NCI-H2227 (cell line): Measurements from ENCODE around the gene THAP7.
A peak's percentile ranks its signal among the peaks of the same experiment; 100 is the strongest.

ENCODE experiments used
- DNase-seq: peaks from one replicate; lab custom pipeline; 2025; ENCODE audit not compliant: unreplicated experiment; lab: John Stamatoyannopoulos, UW

Gene THAP7

DNA sequence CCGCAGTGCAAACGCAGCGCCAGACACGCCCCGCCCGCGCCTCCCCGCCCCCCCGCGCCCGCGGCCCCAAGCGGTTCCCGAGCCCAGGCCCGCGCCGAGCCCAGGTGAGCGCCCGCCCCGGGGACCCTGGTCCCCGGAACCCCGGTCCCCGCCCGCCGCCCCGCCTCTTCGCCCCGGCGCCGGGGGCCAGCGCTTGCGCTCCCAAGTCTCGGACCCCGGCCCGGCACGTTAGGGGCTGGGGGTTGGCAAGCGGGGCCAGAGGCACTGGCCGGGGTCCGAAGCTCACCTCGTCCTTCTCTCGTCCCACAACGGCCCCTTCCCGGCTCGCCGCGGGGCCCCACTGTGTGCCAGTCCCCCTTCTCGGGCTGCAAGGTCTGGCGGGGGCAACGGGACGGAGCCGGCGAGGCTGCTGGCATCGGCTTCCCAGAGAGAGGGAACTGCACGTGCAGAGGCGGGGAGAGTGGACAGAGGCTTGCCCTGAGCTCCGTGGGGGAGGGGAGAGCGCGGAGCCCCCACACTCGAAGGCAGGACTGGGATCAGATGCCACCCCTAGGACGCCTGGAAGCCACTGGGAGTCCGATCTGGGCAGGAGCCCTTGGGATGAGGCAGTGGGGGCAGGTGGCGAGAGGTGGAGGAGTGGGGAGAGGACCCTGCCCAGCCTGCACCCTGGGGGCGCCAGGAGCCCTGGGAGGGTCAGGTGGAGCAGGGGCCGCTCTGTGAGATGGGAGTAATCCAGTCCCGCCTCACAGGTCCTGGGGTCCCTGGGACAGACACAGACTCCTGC, 36.6 kb downstream of the THAP7 start:
- DNase-seq, result peak; percentile 26

DNA sequence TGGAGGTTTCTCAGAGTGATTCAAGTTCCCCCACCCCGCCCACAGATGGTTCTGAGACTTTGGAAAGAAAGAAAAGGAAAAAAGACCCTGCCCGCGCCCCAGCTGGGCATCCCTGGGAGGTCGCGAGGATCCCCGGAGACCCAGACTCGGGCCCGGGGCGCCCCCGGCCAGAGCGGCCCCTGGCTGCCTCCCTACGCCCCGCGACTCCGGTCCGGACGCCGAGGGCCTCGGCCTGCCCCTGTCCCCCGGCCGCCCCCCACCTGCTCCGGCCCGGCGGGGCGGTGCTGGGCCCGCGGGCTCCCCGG, 37.2 kb downstream of the THAP7 start:
- no peak for DNase-seq

DNA sequence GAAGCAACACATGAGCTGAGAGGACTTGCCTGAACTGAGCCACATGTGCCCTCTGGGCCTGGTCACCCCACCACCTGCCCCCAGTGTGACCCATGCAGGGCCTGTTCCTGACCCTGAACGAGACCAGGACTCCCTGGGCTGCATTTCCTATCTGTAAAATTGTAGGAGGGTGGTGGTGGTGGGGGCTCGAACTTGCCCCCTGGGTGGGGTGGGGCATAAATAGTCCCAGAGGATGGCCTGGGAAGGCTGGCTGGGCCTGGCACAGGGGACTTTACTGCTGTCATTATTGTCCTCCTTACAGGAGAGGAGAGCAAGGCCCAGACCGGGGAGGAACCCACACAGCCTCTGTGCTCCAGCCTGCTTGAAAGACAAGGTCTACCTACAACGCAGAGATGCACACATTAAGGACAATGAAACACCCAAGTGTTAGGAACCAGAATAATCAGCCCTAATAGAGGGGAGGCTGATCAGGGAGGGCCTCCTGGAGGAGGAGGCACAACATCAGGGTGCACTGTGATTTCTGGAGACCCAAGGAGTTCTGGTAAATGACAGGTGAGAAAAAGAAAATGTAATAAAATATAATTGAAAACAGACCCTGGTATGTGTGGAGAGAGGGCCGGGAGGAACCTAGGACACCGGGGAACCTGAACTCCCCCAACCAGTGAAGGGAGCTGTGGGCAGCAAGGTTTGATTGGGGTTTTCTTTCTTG, 37.7 kb downstream of the THAP7 start:
- no peak for DNase-seq

- no peak for DNase-seq
These were observed 38.5 kb downstream of the THAP7 start for GRCh38 chr22:20963201-20964052.

DNA sequence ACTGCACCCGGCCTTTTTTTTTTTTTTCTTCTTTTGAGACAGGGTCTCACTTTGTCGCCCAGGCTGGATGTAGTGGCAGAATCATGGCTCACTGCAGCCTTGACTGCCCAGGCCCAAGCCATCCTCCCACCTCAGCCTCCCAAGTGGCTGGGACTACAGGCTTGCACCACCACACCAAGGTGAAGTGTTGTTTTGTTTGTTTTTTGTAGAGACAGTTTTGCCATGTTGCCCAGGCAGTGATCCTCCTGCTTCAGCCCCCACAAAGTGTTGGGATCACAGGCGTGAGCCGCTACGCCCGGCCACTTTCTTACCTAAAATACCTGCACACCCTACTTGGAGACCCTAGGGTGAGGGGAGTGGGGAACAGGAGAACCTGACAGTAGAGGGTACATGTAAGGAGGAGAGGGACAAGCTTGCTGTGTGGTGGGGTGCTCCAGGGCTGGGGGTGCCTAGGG, 39.4 kb downstream of the THAP7 start:
- no peak for DNase-seq

DNA sequence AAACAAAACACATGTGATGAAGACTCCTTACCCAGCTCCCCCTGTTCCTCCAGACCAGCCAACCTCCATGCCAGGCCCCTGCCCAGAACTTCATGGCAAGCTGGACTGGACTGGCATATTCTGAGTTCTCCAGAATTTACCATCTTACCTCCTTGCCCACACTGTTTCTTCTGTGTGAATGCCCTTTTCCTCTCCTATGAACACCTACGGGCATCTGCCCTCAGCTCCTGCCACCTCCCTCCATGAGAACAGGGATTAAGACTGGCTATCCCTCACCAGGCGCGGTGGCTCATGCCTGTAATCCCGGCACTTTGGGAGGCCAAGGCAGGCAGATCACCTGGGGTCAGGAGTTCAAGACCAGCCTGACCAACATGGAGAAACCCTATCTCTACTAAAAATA, 41.3 kb downstream of the THAP7 start:
- no peak for DNase-seq

GRCh38 chr22:20959578-20960461, 42.1 kb downstream of the THAP7 start:
- no peak for DNase-seq

- peak; percentile 47 for DNase-seq
These were observed 44.1 kb downstream of the THAP7 start for GRCh38 chr22:20957683-20958431.

GRCh38 chr22:20957102-20957682, 44.7 kb downstream of the THAP7 start:
- DNase-seq, result peak; percentile 34

- DNase-seq, result no peak
These were observed 45.4 kb downstream of the THAP7 start for GRCh38 chr22:20956258-20957101.

- no peak for DNase-seq
These were observed 46.4 kb downstream of the THAP7 start for GRCh38 chr22:20955548-20955947.

- no peak for DNase-seq
These were observed 48.0 kb downstream of the THAP7 start for GRCh38 chr22:20953668-20954500.

- DNase-seq, result no peak
These were observed 48.6 kb downstream of the THAP7 start for GRCh38 chr22:20953342-20953608.

DNA sequence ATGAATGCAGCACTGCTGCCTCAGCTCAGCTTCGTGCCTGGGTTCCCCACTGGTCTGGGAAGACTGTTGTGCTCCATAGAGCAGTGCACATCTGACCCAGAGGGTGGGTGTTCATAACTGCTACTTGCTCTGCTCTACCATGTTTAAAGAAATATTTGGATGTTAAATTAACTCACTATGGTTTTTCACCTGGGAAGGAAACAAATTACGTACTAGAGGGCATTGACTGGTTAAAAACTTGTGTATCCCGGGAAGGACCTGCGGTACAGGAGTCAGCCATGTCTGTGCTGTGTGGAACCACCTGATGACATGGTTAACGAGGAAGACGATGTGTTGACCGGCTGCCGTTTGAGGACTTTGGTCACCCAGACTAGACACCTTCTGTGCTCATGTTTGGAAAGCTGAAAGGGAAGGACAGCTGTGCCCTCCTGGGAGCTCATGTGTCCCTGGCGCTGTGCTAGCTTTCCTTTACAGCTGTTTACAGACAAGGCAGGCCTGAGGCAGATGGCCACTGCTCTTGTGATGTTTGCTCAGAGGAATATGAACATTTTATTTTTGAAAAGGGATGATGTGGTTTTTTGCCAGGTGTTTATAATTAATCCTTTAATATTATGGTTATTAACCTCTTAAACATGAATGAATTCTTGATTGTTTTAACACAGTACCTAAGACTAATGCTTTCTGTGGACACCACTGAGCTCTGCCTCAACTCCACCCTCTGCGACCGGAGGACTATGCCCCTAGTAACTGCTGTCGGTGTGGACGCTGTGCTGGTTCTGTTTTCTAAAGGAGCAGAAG, 49.2 kb downstream of the THAP7 start:
- DNase-seq, result no peak

DNA sequence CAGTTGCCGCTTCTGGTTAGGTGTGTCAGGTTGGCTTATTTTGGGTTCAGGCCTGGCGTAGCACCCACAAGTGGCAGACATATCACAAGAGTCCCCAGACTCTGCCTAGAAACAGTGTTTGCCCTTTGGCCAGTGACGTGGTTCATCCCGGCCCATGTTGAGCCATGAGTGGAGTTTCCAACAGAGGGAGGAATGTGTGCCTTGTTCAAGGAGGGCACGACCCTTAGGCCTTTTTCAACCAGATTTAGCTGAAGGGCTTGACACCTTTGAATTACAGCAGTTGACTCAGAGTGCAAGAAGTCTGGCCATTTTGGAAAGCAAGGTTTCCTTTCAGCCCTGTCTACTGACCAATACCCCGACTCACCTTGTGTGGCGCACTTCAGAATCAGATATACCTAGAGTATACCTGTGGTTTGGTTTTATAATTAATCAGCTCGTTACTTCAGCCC, 50.0 kb downstream of the THAP7 start:
- DNase-seq, result no peak

DNA sequence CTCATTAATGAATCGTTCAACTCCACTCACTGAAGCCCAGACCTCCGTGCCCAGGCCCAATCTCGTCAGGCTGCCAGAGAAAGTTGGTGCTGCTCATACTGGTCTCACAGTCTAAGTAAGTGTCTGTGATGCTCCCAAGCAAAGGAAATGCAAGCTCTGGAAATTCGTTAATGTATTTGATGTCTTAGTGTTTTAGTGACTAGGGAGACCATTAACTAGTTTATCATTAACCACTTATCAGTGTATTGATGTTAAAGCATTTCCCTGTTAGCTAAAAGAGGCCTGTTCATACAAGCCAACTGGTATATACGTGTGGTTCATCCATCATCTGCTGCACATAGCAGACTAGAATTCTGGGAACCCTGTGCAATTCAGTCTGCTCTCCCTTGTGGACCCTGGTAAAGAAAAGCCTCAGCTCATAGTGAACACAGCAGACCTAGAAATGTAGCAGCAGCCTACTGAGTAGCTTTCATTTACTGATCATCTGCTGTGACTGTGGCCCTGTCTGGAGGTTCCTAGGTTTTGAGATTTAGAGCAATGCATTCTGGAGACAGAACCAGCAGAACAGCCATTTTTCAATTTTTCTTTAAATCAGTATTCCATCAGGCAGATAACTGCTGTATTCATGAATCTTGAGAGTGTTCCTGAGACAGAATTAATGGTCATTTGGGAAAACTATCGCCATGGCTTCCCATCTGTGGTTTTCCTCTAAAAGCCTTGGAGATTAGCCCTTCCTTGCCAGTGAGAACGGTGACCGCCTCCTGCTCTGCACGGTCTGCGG, 50.6 kb downstream of the THAP7 start:
- no peak for DNase-seq
